ENCODE data around the gene RSPO4. TPM values are rescaled to one million over a fixed set of nuclear protein-coding genes. Genes with fewer than 3 reads are reported as not detected.

Gene RSPO4
- total RNA-seq, 1 experiment from 2014 or later, result 6.7 TPM

GRCh38 chr20:951384-952169 lies 50.5 kb downstream of the RSPO4 start:
- Histone ChIP-seq H2BK120ac (ENCODE audit: low read depth, low read length, poor library complexity, severe bottlenecking) (no peak overlapping the region), H4K91ac (ENCODE audit: insufficient read length, low read depth, low read length) (no peak overlapping the region), H3T11ph (ENCODE audit: low read length) (no peak overlapping the region), H3K4me1 (ENCODE audit: insufficient read depth, low read length) (no peaks in the 10 kb centered on the region), H4K5ac (ENCODE audit: insufficient read length, low read depth, low read length) (no peak overlapping the region), H3K4me2 (ENCODE audit: insufficient read depth, insufficient read length, low read length) (no peak overlapping the region), H4K20me1 (ENCODE audit: control insufficient read depth, insufficient read depth, insufficient read length) (no peaks in the 10 kb centered on the region), H2AFZ (ENCODE audit: low read length) (no peak overlapping the region), H3K23me2 (ENCODE audit: insufficient read length, low read depth, low read length, poor library complexity, severe bottlenecking) (no peaks in the 10 kb centered on the region), H3K9ac (ENCODE audit: extremely low read depth, insufficient read length, low read length) (no peak overlapping the region), H3K23ac (ENCODE audit: insufficient read length, low read depth, low read length) (no peak overlapping the region), H2BK15ac (ENCODE audit: low read depth, low read length) (no peak overlapping the region), H2BK12ac (ENCODE audit: insufficient read length, low read depth, low read length) (no peak overlapping the region), H2AK5ac (ENCODE audit: insufficient read length, low read length) (no peak overlapping the region), H3K27me3 (ENCODE audit: insufficient read depth, low read length) (no peaks in the 10 kb centered on the region), H3K14ac (ENCODE audit: insufficient read depth, low read length) (no peak overlapping the region), H3K27ac (ENCODE audit: insufficient read length, low read depth, low read length) (no peak overlapping the region), H3K79me1 (ENCODE audit: insufficient read depth, low read depth, low read length, poor library complexity, severe bottlenecking) (no peaks in the 10 kb centered on the region), H3K9me3 (ENCODE audit: control insufficient read depth, low read depth, low read length) (no peaks in the 10 kb centered on the region), H3K56ac (ENCODE audit: insufficient read length, low read depth, low read length) (no peak overlapping the region), H2BK20ac (ENCODE audit: low read depth, low read length, poor library complexity, severe bottlenecking) (no peak overlapping the region), H3K4ac (ENCODE audit: low read depth, low read length) (no peak overlapping the region), H3K79me2 (ENCODE audit: insufficient read depth, low read length) (no peaks in the 10 kb centered on the region), H4K8ac (replicated peaks; ENCODE audit: insufficient read length, low read depth, low read length) (no peak overlapping the region), H2BK5ac (ENCODE audit: insufficient read length, low read length) (no peak overlapping the region), H3K18ac (ENCODE audit: insufficient read length, low read depth, low read length) (no peak overlapping the region)
- Mint-ChIP-seq H3K36me3 (ENCODE audit: insufficient read depth in 1 of 3, low read depth in 3 of 3) (no peaks in the 10 kb centered on the region), H3K27ac (no peak overlapping the region; a peak in 1 of 7 replicates), H3K9me3 (no peaks in the 10 kb centered on the region), H3K27me3 (ENCODE audit: low read depth) (peaks cover 17% of the 10 kb centered on the region), H3K4me1 (peaks cover 0 to 12% of the 10 kb centered on the region in 2 experiments), H3K4me3 (no peak overlapping the region)
- WGBS (ENCODE audit: extremely low coverage, insufficient read length, low lambda C conversion rate), result no CpG with 5 or more reads among the region's 21 CpGs
- TF ChIP-seq CTCF (conservative IDR thresholded peaks at IDR 0.05), result no peak
- no peak for DNase-seq

All from H9 (cell line).